OCI-LY7 (cell line): ENCODE measurements around the gene JPT2. TPM values are rescaled to one million over a fixed set of nuclear protein-coding genes. Genes with fewer than 3 reads are reported as not detected.

Experiments
- BruUV-seq: library from RNA; stranded (reverse); fragments of 400-500 nt; replicated peaks from 2 replicates; lab custom pipeline; 2021; lab: Mats Ljungman, UMichigan
- CTCF ChIA-PET: fragments of 300-600 bp; sonication (Branson Sonifier 250); formaldehyde crosslinking; loops from one replicate; lab custom pipeline; 2022; ENCODE audit warnings: antibody characterized with exemption; ENCODE audit not compliant: unreplicated experiment; lab: Charles Lee
- POLR2A ChIA-PET: fragments of 300-600 bp; sonication (Branson Sonifier 250); formaldehyde crosslinking; loops from one replicate; lab custom pipeline; 2022; ENCODE audit warnings: antibody characterized with exemption; lab: Charles Lee
- DNase-seq: peaks from one replicate; pipeline ENCODE4 v3.0.0-alpha.2; 2015; ENCODE audit warnings: low spot score
- H2AFZ ChIP-seq: fragments of 200-600 bp; sonication (generic), shearing (Covaris generic); 2 replicates; pipeline ENCODE4 v1.6.1; 2014; ENCODE audit warnings: mild to moderate bottlenecking, antibody characterized with exemption, low read length, moderate library complexity
- H3K27ac ChIP-seq: fragments of 200-600 bp; sonication (generic); 2 replicates; pipeline ENCODE4 v1.5.1; 2014; ENCODE audit warnings: mixed run types, low read depth, mild to moderate bottlenecking, moderate library complexity, low read length, inconsistent platforms; ENCODE audit not compliant: poor library complexity, severe bottlenecking
- H3K36me3 ChIP-seq: fragments of 200-600 bp; sonication (generic); 2 replicates; pipeline ENCODE4 v1.6.1; 2014; ENCODE audit warnings: mild to moderate bottlenecking, antibody characterized with exemption, low read length, moderate library complexity, mixed read lengths; ENCODE audit not compliant: insufficient read depth
- H3K4me1 ChIP-seq: fragments of 200-600 bp; sonication (generic); 2 replicates; pipeline ENCODE4 v1.5.1; 2014; ENCODE audit warnings: mild to moderate bottlenecking, low read length; ENCODE audit not compliant: insufficient read depth, poor library complexity, severe bottlenecking
- H3K4me2 ChIP-seq: fragments of 200-600 bp; sonication (generic); 2 replicates; pipeline ENCODE4 v1.6.1; 2014; ENCODE audit warnings: mild to moderate bottlenecking, low read length
- H3K4me3 ChIP-seq: fragments of 200-600 bp; sonication (generic); 2 replicates; pipeline ENCODE4 v1.5.1; 2014; ENCODE audit warnings: mild to moderate bottlenecking, low read depth, low read length; ENCODE audit not compliant: poor library complexity, severe bottlenecking
- H3K79me2 ChIP-seq: fragments of 200-600 bp; sonication (generic); 2 replicates; pipeline ENCODE4 v1.6.1; 2016; ENCODE audit warnings: low read depth, mild to moderate bottlenecking, low read length, moderate library complexity, mixed read lengths; ENCODE audit not compliant: insufficient read depth
- H3K9me2 ChIP-seq: fragments of 200-600 bp; sonication (generic); 2 replicates; pipeline ENCODE4 v1.6.1; 2016; ENCODE audit warnings: mild to moderate bottlenecking, low read length, mixed read lengths; ENCODE audit not compliant: insufficient read depth
- H3K9me3 ChIP-seq: fragments of 200-600 bp; sonication (generic); 2 replicates; pipeline ENCODE4 v1.6.1; 2014; ENCODE audit warnings: mild to moderate bottlenecking, mixed run types, low read length, mixed read lengths
- H4K20me1 ChIP-seq: fragments of 200-600 bp; sonication (generic); 2 replicates; pipeline ENCODE4 v1.6.1; 2014; ENCODE audit warnings: mild to moderate bottlenecking, antibody characterized with exemption, low read length, moderate library complexity, mixed read lengths; ENCODE audit not compliant: insufficient read depth
- EZH2phosphoT487 ChIP-seq: fragments of 200-600 bp; sonication (generic); IDR thresholded peaks from 2 replicates; pipeline ENCODE4 v1.6.1; 2018; ENCODE audit warnings: low read depth, borderline replicate concordance, mild to moderate bottlenecking, mixed run types, antibody characterized with exemption, low read length, moderate library complexity, mixed read lengths
- intact Hi-C: fragments of 100-400 bp; cut with micrococcal nuclease; formaldehyde crosslinking; loops from one replicate; pipeline ENCODE4 v1.10.0; 2022; ENCODE audit not compliant: unreplicated experiment
- total RNA-seq, 2 experiments: library from RNA; depleted of rRNA in 1 of 2; stranded (reverse); fragments of >200 nt in 1 of 2; shearing (Covaris generic) in 1 of 2; gene quantifications; 2 replicates each; pipeline ENCODE4 v1.2.3, GENCODE V29; 2014 to 2022
- TF ChIP-seq, protein P1 (sequence below): fragments of 200-600 bp; sonication (generic); conservative IDR thresholded peaks from 2 replicates; pipeline ENCODE4 v1.5.1; 2014; ENCODE audit warnings: mild to moderate bottlenecking, antibody characterized with exemption, low read length, moderate library complexity, mixed read lengths

JPT2 gene
- total RNA-seq, 2 experiments from 2014 or later, result 67.4 to 75.2 TPM

DNA sequence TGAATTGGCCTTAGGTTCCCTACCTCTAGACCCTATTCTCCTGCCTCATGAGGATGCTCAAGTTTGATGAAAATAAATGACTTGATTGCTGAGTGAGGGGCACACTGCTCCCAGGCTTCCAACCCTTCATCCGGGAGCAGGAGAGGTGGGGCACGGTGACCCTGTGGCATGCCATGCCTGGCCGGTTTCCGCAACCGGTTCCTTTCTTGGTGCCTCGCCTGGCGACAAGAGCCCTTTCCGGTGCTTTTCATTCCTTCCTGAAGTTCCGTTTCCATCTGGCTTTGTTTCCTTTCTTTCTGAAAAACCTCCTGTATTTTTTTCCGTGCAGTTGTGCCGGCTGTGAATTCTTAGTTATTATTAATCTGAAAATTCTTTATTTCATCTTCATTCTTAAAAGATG is 38.2 kb upstream of the JPT2 start:
- no peak overlapping the region for H3K4me2 ChIP-seq
- intact Hi-C loops, result no loop called here
- BruUV-seq, result no TSS peak
- H3K4me3 ChIP-seq, result no peak overlapping the region
- H3K9me3 ChIP-seq, result no peaks in the 10 kb centered on the region
- no peaks in the 10 kb centered on the region for H4K20me1 ChIP-seq
- no peak for TF ChIP-seq EZH2phosphoT487
- TF ChIP-seq, protein P1, sequence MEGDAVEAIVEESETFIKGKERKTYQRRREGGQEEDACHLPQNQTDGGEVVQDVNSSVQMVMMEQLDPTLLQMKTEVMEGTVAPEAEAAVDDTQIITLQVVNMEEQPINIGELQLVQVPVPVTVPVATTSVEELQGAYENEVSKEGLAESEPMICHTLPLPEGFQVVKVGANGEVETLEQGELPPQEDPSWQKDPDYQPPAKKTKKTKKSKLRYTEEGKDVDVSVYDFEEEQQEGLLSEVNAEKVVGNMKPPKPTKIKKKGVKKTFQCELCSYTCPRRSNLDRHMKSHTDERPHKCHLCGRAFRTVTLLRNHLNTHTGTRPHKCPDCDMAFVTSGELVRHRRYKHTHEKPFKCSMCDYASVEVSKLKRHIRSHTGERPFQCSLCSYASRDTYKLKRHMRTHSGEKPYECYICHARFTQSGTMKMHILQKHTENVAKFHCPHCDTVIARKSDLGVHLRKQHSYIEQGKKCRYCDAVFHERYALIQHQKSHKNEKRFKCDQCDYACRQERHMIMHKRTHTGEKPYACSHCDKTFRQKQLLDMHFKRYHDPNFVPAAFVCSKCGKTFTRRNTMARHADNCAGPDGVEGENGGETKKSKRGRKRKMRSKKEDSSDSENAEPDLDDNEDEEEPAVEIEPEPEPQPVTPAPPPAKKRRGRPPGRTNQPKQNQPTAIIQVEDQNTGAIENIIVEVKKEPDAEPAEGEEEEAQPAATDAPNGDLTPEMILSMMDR, result no peak
- ChIA-PET POLR2A (no interaction called here), CTCF (no interaction called here)
- no peak overlapping the region for H3K27ac ChIP-seq
- H3K9me2 ChIP-seq, result no peaks in the 10 kb centered on the region
- H3K36me3 ChIP-seq, result peaks cover 69% of the 10 kb centered on the region
- DNase-seq, result no peak
- no peaks in the 10 kb centered on the region for H3K79me2 ChIP-seq
- H3K4me1 ChIP-seq, result no peaks in the 10 kb centered on the region
- H2AFZ ChIP-seq, result no peak overlapping the region

DNA sequence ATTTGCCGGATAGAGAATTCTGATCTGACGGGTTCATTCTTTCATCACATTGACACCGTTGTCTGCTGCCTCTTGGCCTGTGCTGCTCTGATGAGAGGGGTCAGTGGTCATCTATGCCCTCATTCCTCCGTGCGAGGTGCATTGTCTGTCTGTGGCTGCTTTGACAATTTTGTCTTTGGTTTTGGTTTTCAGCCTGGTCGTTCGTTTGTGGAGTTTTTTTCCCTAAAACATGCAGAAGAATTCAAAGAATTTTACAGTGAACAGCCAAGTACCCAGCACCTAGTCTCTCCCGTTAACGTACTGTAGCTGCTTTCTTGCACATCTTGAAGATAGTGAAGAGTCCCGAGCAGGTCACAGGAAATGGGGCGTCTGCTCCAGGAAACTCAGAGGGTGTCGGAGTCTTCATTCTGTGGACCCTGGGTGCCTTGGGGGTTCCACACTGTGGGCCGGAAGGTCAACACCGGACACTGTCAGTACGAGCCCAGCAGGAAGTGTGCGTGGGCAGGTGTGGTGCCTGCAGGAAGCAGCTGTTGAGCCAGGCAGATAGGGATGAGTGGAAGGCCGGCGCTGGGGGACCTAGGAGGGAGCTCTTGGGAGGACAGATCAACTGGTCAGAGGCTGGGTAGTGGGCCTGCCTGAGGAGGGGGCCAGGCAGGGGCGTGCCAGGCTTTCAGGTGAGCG is 37.7 kb upstream of the JPT2 start:
- peaks cover 66% of the 10 kb centered on the region for H3K36me3 ChIP-seq
- no peaks in the 10 kb centered on the region for H3K9me2 ChIP-seq
- H3K4me1 ChIP-seq, result no peaks in the 10 kb centered on the region
- H2AFZ ChIP-seq, result no peak overlapping the region
- intact Hi-C loops, result no loop called here
- DNase-seq, result no peak
- CTCF ChIA-PET, result no interaction called here
- no peak overlapping the region for H3K27ac ChIP-seq
- no peak overlapping the region for H3K4me3 ChIP-seq
- H3K79me2 ChIP-seq, result no peaks in the 10 kb centered on the region
- H3K4me2 ChIP-seq, result no peak overlapping the region
- no TSS peak for BruUV-seq
- no peaks in the 10 kb centered on the region for H3K9me3 ChIP-seq
- TF ChIP-seq, protein P1, result no peak
- TF ChIP-seq EZH2phosphoT487, result no peak
- H4K20me1 ChIP-seq, result no peaks in the 10 kb centered on the region
- POLR2A ChIA-PET, result no interaction called here

DNA sequence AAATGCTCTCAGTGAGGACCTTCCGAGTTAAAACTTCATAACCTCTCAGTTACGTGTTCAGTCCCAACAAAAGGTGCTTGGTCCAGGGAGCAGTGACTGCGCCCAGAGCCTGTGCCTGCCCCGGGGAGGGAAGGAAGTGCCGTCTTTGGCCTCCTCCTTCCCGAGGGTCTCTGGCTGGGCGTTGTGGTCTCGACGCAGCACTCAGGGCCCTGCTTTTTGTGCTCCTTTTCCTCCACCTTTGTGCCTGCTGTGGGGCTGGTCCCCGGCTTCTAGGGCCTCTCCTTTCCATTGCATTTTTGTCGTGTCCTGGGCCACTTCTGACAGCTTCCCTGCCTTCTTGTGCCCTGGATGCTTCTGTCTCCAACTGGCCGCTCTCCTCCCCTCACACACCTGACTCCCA is 36.8 kb upstream of the JPT2 start:
- POLR2A ChIA-PET, result no interaction called here
- intact Hi-C loops, result no loop called here

More for the DNA sequence above, 36.8 kb upstream of the JPT2 start:
- H3K4me2 ChIP-seq, result no peak overlapping the region
- no TSS peak for BruUV-seq
- TF ChIP-seq EZH2phosphoT487, result no peak
- TF ChIP-seq, protein P1, result no peak
- CTCF ChIA-PET, result no interaction called here
- no peaks in the 10 kb centered on the region for H3K9me2 ChIP-seq
- no peak for DNase-seq
- H4K20me1 ChIP-seq, result no peaks in the 10 kb centered on the region
- no peaks in the 10 kb centered on the region for H3K4me1 ChIP-seq
- no peak overlapping the region for H2AFZ ChIP-seq
- H3K27ac ChIP-seq, result no peak overlapping the region
- no peak overlapping the region for H3K4me3 ChIP-seq
- no peaks in the 10 kb centered on the region for H3K9me3 ChIP-seq
- no peaks in the 10 kb centered on the region for H3K79me2 ChIP-seq
- H3K36me3 ChIP-seq, result peaks cover 70% of the 10 kb centered on the region
